Measurements from ENCODE around the gene ARHGDIA. TPM values are rescaled to one million over a fixed set of nuclear protein-coding genes. Genes with fewer than 3 reads are reported as not detected.

Gene ARHGDIA
- total RNA-seq, 1 experiment from 2014 or later, result 247 TPM

DNA sequence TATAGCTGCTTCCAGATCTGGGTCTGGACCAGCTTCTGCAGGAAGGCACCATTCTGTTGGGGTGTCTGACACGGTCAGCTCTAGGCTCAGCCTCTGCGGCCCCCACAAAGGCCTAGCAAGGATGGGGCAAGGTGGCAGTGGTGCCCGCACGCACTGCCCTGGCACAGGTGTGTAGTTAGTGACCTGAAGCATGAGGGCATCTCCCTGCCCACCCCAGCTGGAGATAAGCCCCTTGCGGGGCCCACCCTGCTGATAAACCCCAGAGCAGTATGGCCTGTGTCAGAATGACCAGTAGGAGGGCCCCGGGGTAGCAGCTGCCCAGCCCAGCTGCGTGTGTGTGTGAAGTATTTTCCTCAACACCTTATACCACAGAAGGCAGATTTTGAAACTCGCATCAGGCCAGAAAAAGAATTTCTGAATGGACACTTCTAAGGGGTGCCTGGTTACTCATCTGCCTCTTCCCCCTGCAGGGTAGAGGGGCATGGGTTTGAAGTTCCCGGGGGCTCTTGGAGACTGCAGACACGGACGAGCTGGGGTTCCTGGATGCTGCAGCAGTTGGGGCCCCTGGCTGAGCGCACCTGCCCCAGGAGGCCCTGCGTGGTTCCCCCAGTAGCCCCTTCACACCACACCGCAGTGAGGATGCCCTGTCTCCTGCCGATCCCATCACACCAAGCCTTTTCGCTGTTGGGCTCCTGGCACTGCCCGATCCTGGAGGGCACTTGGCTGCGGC lies 4.5 kb downstream of the ARHGDIA start:
- ATAC-seq, result no peak

DNA sequence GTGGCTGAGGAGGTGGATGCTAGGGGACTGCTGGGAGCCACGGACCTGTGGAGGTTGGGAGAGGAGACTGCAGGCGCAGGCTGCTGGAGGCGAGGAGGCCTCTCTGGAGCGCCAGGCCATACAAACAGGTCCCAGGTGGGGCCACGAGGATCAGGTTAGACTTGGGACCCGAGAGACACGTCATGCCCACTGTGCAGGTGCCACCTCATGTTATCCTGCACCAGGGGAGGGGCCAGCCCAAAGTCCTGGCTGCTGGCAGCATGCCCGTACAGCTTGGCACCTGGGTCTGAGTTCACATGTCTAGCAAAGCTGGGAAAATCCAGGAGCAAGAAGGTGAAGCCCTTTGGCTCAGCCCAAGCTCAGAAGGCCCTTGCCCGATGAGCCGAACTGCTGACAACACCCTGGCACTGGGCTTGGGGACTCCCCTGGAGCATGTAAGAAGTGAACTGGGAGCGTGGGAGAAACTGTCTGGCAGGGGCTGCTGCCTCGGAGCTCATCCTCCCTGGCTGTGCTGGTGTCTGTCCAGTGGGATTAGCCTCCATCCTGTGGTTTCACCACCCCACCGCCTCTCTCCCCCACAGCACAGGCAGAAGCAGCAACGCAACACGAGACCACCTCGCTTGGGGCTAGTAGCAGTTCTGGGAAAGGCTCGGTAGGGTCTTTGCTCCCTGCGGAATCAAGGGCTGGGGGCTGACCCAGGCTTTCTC lies 5.3 kb downstream of the ARHGDIA start:
- Mint-ChIP-seq H3K9me3 (no peaks in the 10 kb centered on the region), H3K4me1 (peaks cover 34% of the 10 kb centered on the region), H3K27ac (no peak overlapping the region), H3K4me3 (no peak overlapping the region), H3K36me3 (peaks cover 18% of the 10 kb centered on the region), H3K27me3 (ENCODE audit: low read depth) (no peaks in the 10 kb centered on the region)
- TF ChIP-seq ELF4 (CRISPR knock-in tag; IDR thresholded peaks at IDR 0.05; ENCODE audit: low read depth), result no peak
- TF ChIP-seq TEAD1 (CRISPR knock-in tag; IDR thresholded peaks at IDR 0.05), result no peak
- TF ChIP-seq NFATC4 (CRISPR knock-in tag; IDR thresholded peaks at IDR 0.05), result no peak
- no peak for TF ChIP-seq NFE2L1 (CRISPR knock-in tag; IDR thresholded peaks at IDR 0.05)
- no peak for TF ChIP-seq PREB (CRISPR knock-in tag; IDR thresholded peaks at IDR 0.05; ENCODE audit: borderline replicate concordance)
- TF ChIP-seq HMGA2 (CRISPR knock-in tag; IDR thresholded peaks at IDR 0.05), result no peak
- no peak for TF ChIP-seq CREM (CRISPR knock-in tag; IDR thresholded peaks at IDR 0.05)
- no peak for TF ChIP-seq CREB1 (CRISPR knock-in tag; IDR thresholded peaks at IDR 0.05)
- TF ChIP-seq, protein P1, sequence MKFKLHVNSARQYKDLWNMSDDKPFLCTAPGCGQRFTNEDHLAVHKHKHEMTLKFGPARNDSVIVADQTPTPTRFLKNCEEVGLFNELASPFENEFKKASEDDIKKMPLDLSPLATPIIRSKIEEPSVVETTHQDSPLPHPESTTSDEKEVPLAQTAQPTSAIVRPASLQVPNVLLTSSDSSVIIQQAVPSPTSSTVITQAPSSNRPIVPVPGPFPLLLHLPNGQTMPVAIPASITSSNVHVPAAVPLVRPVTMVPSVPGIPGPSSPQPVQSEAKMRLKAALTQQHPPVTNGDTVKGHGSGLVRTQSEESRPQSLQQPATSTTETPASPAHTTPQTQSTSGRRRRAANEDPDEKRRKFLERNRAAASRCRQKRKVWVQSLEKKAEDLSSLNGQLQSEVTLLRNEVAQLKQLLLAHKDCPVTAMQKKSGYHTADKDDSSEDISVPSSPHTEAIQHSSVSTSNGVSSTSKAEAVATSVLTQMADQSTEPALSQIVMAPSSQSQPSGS (CRISPR knock-in tag; IDR thresholded peaks at IDR 0.05; ENCODE audit: borderline replicate concordance, low read depth), result no peak
- no peak for TF ChIP-seq TP53 (CRISPR knock-in tag; IDR thresholded peaks at IDR 0.05)
- ChIA-PET CTCF (interaction anchor here (1.1 kb wide), 1 partner anchor 62 kb away, joined by 3 read pairs; the partner anchor contains the start of gene MAFG), POLR2A (interaction anchor here (1.1 to 1.9 kb wide), 2 partner anchors 15 to 155 kb away, joined by 4 to 5 read pairs; no protein-coding TSS in a partner anchor)
- ATAC-seq (no peak), DNase-seq (ENCODE audit: low spot score) (no peak)

More for the DNA sequence above, 4.5 kb downstream of the ARHGDIA start:
- Mint-ChIP-seq H3K4me1 (peaks cover 32% of the 10 kb centered on the region), H3K36me3 (peaks cover 16% of the 10 kb centered on the region), H3K4me3 (no peak overlapping the region), H3K9me3 (no peaks in the 10 kb centered on the region), H3K27me3 (ENCODE audit: low read depth) (no peaks in the 10 kb centered on the region), H3K27ac (no peak overlapping the region)
- POLR2A ChIA-PET, result interaction anchor here (1.0 to 1.9 kb wide), 4 partner anchors 14 to 164 kb away, joined by 3 to 5 read pairs (median 4); partner anchors contain the start of gene MRPL12
- CTCF ChIA-PET, result interaction anchor here (0.9 to 1.1 kb wide), 5 partner anchors 41 to 191 kb away, joined by 3 to 5 read pairs (median 3); partner anchors contain the start of gene MAFG
- no peak for DNase-seq (ENCODE audit: low spot score)
- TF ChIP-seq EMX1 (CRISPR knock-in tag; IDR thresholded peaks at IDR 0.05), result 0 out of 2 replicates have a peak, but pooled peaks have one; percentile 41
- TF ChIP-seq, protein P2, sequence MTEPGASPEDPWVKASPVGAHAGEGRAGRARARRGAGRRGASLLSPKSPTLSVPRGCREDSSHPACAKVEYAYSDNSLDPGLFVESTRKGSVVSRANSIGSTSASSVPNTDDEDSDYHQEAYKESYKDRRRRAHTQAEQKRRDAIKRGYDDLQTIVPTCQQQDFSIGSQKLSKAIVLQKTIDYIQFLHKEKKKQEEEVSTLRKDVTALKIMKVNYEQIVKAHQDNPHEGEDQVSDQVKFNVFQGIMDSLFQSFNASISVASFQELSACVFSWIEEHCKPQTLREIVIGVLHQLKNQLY (CRISPR knock-in tag; IDR thresholded peaks at IDR 0.05), result 0 out of 2 replicates have a peak, but pooled peaks have one; percentile 9
- no peak for TF ChIP-seq RELA (CRISPR knock-in tag; IDR thresholded peaks at IDR 0.05; ENCODE audit: borderline replicate concordance)

GRCh38 chr17:81865358-81865732 lies 5.8 kb downstream of the ARHGDIA start:
- CTCF ChIA-PET, result interaction anchor here (1.1 kb wide), 1 partner anchor 63 kb away, joined by 3 read pairs; the partner anchor contains the start of gene MAFG
- H3K36me3 Mint-ChIP-seq, result peaks cover 18% of the 10 kb centered on the region
- TF ChIP-seq FOXP1 (CRISPR knock-in tag; IDR thresholded peaks at IDR 0.05; ENCODE audit: borderline replicate concordance) (no peak), FOXK1 (CRISPR knock-in tag; IDR thresholded peaks at IDR 0.05) (no peak), E2F4 (CRISPR knock-in tag; IDR thresholded peaks at IDR 0.05; ENCODE audit: borderline replicate concordance, low read depth) (no peak), GRHL2 (CRISPR knock-in tag; IDR thresholded peaks at IDR 0.05; ENCODE audit: insufficient replicate concordance, severe bottlenecking) (no peak), ZNF121 (CRISPR knock-in tag; IDR thresholded peaks at IDR 0.05) (no peak)
- H3K4me1 Mint-ChIP-seq, result peaks cover 34% of the 10 kb centered on the region
- DNase-seq (ENCODE audit: low spot score) (no peak), ATAC-seq (no peak)
- no peaks in the 10 kb centered on the region for H3K9me3 Mint-ChIP-seq
- no peak overlapping the region for H3K27ac Mint-ChIP-seq
- no peak overlapping the region for H3K4me3 Mint-ChIP-seq
- POLR2A ChIA-PET, result interaction anchor here (1.1 kb wide), 1 partner anchor 15 kb away, joined by 4 read pairs; no protein-coding TSS in a partner anchor
- H3K27me3 Mint-ChIP-seq (ENCODE audit: low read depth), result no peaks in the 10 kb centered on the region; the same call in 1 of the 2 replicates
